T47D (cell line): ENCODE measurements around the gene GRK4.

Experiments used
- DNase-seq, 2 experiments: peaks; one replicate each; pipeline versions ENCODE4 v3.0.0 to v3.0.0-alpha.2; 2011 to 2012; ENCODE audit warnings: low read depth in 1 of 2, low spot score in 1 of 2
- JUND ChIP-seq: IDR thresholded peaks from 2 replicates; pipeline ENCODE4 v1.6.1; 2012; ENCODE audit warnings: low read depth
- in situ Hi-C: cut with HindIII; loops from 2 replicates; pipeline ENCODE4 v1.10.0; 2016; ENCODE audit warnings: low sequenced_read_pairs, low pct_unique_long_range_greater_than_20kb

The GRK4 gene

GRCh38 chr4:3054169-3054759, 90.9 kb downstream of the GRK4 start:
- in situ Hi-C loops: no loop called here
- no peak for TF ChIP-seq JUND
- no peak for DNase-seq

GRCh38 chr4:3059943-3060342, 96.6 kb downstream of the GRK4 start:
- DNase-seq: no peak
- in situ Hi-C loops: no loop called here
- no peak for TF ChIP-seq JUND

DNA sequence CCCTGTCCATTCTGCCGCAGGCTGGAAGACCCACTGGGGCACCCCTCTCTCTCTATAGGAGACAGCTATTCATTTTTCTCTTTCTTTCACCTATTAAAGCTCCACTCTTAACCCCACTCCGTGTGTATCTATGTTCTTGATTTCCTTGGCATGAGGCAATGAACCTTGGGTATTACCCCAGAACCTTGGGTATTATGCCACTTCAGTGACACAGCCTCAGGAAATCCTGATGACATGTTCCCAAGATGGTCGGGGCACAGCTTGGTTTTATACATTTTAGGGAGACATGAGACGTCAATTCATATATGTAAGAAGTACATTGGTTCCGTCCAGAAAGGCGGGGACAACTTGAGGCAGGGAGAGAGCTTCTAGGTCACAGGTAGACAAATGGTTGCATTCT, 97.6 kb downstream of the GRK4 start:
- no peak for TF ChIP-seq JUND
- in situ Hi-C loops: no loop called here
- no peak for DNase-seq

DNA sequence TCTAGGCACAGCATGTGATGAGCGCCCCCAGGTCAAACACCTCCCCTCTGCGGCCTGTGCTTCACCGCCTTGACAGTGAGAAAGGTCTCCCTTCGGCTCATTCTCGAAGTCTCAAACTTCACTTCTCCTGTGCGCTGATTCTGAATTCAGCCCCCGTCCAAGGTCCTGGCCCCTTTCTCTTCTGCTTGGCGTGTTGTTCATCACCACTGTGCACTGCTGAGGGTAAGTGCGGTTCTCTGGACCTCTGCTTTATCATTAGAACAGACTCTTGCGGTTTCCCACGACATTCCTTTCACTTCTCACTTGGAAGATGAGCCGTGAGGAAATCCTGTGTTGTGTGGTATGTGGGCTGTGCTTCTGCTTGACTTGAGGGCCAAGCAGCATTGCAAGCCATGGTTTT, 99.1 kb downstream of the GRK4 start:
- TF ChIP-seq JUND: no peak
- in situ Hi-C loops: no loop called here
- no peak for DNase-seq

- TF ChIP-seq JUND: no peak
These were observed 102.2 kb downstream of the GRK4 start for GRCh38 chr4:3065551-3065950.

GRCh38 chr4:3066836-3067400, 103.5 kb downstream of the GRK4 start:
- no peak for DNase-seq
- in situ Hi-C loops: no loop called here
- TF ChIP-seq JUND: no peak

More at GRCh38 chr4:3065551-3065950, 102.2 kb downstream of the GRK4 start:
- in situ Hi-C loops: no loop called here
- DNase-seq: no peak

DNA sequence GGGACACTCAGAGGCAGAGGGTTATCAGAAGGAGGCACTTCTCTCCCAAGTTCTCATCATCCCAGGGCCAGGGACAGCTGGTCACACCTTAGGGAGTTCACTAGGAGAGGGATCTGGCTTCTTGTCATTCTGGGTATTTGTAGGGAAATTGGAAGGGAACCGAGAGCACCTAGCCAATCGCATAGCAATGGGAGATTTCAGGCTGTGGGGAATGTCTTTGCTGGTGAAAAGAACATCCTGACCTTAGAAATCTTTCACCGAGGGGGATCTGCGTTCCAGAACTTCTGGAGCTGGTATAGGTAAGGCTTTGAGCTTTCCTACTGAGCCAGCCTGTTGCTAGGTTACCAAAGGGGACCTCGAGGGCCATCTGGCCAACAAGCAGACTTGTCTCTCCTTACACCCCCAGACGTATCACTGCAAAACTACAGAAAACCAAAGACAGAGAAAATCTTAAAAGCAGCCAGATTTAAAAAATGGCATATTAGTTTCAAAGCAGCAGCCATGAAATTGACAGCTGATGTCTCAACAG, 104.2 kb downstream of the GRK4 start:
- TF ChIP-seq JUND: no peak
- in situ Hi-C loops: no loop called here
- no peak for DNase-seq

DNA sequence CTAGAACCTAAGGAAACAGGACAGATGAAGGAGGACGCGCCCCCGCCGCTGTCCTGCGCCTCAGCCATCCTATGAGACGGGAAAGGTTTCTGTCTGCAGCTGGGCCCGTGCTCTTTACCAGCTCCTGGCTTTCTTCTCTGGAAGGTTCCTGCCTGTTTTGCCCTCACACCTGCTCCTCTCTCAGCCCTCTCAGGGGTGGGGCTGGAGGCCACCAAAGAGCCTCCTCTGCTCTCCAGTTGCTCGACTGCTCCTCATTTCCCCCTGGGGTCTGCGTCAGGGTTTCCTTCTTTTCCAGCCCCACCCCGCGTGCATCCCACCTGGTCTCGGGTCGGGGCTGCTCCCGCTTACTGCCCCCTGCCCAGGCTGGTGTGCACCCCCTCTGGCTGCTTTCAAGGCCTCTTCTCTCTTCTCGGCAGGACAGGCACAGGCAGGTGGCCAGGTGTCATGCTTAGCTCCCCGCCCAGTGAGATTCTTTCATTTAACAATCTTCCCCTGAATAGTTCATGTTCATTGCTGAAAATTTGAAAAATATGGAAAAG, 106.4 kb downstream of the GRK4 start:
- no peak for TF ChIP-seq JUND
- DNase-seq: no peak
- in situ Hi-C loops: no loop called here

DNA sequence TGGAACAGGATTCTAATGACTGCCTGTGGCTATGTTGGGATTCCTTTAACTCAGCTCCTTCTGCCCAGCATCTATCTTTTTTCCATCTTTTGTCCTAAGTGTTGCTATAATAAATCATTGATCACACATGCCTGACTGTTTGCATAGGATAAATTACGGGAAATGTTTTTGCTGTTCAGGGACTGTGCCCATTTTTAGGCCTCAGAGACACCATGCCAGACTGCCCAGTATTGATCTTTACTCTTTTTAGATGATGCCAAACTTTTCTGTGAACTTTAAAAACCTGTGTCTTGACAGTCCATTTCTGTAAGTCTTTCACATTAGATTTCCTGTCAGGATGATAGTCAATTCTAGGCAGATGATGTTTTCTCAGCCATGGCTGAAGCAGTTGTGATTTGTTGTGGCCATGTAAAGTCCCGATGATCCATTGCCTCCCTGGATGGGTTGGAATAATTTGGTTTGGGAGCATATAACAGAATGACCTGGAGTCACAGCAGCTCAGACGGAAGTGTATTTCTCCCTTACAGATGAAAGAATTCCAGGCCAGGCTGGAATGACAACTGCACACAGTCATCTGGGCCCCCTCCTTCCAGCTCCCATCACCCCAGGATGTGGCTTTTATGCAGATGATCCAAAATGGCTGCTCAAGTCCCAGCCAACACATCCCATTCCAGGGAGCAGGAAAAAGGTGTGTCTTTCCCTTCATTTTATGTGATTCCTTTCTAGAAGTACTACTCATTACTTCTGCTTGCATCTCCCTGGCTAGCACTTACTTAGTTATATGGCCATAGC, 107.5 kb downstream of the GRK4 start:
- TF ChIP-seq JUND: no peak
- DNase-seq: no peak
- in situ Hi-C loops: no loop called here

GRCh38 chr4:3071811-3072210, 108.4 kb downstream of the GRK4 start:
- no peak for DNase-seq
- TF ChIP-seq JUND: no peak
- in situ Hi-C loops: no loop called here

DNA sequence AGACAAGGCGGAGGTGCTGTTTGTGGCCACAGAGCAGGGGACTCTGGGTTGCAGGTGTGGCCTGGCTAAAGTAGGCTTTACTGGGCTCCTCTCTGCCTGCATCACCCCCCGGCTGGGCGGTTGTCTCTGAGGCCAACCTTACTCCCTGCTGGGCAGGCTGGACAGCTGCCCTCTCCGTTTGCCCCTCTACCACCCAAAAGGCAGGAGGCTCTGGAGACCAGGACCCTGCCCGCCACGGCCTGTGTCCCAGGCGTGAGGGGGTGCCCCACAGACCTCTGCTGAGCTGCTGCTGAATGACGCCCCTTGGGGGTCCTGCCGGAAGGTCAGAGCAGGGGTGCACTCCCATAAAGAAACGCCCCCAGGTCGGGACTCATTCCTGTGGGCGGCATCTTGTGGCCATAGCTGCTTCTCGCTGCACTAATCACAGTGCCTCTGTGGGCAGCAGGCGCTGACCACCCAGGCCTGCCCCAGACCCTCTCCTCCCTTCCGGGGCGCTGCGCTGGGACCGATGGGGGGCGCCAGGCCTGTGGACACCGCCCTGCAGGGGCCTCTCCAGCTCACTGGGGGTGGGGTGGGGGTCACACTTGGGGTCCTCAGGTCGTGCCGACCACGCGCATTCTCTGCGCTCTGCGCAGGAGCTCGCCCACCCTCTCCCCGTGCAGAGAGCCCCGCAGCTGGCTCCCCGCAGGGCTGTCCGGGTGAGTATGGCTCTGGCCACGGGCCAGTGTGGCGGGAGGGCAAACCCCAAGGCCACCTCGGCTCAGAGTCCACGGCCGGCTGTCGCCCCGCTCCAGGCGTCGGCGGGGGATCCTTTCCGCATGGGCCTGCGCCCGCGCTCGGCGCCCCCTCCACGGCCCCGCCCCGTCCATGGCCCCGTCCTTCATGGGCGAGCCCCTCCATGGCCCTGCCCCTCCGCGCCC, 110.0 kb downstream of the GRK4 start:
- in situ Hi-C loops: no loop called here
- DNase-seq: no peak

More for the DNA sequence above, 110.0 kb downstream of the GRK4 start:
- TF ChIP-seq JUND: no peak
